HS-27A (cell line): Measurements from ENCODE around the gene ZNF184.

ENCODE experiments used
- DNase-seq: peaks from one replicate; pipeline ENCODE4 v3.0.0-alpha.2; 2012; ENCODE audit warnings: low read depth, missing footprints

Gene ZNF184

DNA sequence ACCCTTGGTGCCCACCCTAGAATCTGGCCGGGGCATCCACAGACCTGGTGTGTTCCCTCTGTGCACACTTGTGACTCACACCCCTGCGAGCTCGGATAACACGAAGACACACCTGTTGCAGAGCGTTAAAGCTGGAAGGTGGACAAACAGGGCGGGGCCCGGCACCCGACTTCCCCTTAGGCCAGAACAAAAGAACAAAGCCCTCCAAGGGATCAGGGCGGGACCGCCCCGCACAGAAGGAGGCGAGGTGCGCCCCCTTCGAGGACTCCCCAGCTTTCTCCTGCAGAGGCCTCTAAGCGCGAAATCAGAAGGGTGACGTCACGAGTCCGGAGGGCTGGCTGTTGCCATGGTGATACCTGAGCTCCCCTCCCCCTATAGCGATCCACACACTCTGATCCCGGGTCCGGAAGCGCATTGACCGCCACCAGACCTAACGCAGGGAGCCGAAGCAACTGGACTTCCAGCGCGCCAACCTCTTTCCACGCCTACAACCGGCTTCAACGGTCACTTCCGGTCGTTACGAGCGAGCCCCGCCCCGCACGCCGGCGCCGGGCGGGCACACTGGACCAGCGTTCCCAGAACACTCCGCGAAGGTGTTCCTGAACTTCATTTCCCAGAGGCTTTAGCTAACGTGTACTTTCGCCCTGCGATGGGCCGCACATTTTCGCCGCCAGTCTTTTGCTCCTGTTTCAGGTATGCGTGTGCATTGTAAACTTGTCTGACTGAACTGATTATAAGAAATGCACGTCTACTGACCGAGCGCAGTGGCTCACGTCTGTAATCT, at the start of gene ZNF184:
ZNF184 (minus strand) TSS at position 489 of the 784 bp plus-strand sequence. CDS start 811 bp downstream, outside the sequence.
- peak; percentile 96 for DNase-seq

GRCh38 chr6:27518881-27519795, 46.2 kb upstream of the ZNF184 start:
- DNase-seq = peak; percentile 94

DNA sequence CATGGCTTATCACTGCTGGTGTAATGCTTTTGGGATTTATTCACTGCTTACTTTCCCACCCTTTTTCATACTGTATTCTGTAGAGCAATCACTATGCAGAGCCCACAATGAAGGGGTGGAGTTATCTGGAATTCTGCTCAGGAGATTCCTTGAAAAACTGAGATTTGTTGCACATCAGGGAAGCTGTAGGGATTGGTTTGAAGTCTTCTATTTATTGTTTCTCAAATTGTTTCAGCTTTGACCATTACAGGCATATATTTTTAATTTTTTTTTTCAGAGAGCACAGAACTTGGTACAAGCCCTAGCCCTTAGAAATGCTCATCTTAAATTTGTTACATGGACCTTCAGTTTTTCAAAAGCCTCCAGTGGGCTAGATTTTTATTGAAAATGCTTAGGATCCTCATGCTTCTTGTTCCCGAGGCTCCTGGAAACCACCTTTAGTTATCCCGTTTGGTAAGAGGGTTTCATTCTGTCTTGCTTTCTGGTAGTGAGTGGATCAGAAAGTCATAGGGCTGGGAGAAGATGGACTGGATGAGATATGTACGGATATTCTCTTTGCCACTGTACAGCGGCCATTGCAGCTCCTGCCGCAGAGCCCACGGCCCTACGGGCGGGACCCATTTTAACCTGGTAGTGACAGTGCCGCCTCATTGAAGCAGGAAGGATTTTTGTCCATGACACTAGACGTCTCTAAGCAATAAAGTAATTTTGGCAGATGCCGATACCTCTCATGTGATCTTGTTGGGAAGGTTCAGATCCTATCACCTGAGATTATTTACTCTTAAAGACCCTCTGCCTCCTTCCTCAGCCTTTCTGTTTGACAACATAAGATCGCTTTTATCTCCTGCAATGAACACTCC, 45.3 kb upstream of the ZNF184 start:
- no peak for DNase-seq

GRCh38 chr6:27517238-27517637, 44.3 kb upstream of the ZNF184 start:
- DNase-seq = no peak

DNA sequence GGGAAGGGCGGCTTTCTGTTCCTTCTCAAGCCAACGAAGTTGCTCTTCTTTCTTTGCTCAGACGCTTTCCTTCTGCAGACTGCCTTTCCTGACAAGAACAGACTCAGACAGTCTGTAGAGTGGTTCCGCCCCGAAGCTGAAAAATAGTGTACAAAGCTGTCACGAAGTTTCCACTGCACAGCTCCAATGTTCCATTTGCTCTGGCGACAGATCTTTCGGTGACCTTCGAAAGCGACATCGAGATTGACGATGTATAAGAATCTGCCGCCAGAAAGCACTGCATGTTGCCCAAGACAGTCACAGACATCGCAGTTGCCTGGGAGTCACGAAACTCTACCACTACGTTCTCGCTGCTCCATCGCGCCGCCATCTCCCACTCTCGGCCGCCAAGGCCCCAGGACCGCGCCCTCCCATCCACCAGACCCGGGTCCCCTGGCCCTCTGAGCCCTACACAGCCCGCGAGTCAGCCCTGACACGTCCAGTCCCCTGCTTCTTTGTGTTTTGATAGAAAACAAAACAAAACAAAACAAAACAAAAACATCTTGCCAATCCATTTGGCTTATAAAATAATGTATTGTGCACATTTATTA, 42.1 kb upstream of the ZNF184 start:
- DNase-seq = no peak

GRCh38 chr6:27512525-27512924, 39.6 kb upstream of the ZNF184 start:
- no peak for DNase-seq

DNA sequence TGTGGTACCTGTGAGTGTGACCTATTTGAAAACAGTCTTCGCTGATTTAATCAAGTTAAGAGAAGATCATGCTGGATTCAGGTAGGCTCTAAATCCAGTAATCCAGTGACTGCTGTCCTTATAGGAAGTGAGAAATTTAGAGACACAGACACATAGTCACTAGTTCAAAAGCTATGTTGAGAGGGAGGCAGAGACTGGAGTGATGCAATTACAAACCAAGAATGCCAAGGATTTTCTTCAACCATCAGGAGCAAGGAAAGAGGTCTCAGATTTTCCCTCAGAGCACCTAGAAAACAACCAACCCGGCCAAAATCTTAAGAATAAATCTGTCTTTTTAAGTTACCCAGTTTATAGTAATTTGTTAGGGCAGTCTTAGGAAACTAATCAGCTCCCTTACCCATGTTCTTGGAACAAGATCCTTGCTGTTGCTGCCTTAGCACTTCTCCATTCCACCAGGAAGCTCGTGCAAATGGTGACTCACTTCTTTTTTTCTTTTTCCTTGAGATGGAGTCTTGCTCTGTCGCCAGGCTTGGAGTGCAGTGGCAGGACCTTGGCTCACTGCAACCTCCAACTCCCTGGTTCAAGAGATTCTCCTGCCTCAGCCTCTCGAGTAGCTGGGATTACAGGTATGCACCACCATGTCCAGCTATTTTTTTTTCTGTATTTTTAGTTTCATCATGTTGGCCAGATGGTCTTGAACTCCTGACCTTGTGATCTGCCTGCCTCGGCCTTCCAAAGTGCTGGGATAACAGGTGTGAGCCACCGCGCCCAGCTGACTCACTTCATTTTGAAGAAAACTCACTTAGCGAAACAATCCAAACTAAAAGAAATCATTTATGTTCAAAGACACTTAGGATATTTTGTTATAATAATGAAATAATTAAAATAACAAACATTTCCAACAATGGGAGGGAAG, 34.4 kb upstream of the ZNF184 start:
- no peak for DNase-seq

DNA sequence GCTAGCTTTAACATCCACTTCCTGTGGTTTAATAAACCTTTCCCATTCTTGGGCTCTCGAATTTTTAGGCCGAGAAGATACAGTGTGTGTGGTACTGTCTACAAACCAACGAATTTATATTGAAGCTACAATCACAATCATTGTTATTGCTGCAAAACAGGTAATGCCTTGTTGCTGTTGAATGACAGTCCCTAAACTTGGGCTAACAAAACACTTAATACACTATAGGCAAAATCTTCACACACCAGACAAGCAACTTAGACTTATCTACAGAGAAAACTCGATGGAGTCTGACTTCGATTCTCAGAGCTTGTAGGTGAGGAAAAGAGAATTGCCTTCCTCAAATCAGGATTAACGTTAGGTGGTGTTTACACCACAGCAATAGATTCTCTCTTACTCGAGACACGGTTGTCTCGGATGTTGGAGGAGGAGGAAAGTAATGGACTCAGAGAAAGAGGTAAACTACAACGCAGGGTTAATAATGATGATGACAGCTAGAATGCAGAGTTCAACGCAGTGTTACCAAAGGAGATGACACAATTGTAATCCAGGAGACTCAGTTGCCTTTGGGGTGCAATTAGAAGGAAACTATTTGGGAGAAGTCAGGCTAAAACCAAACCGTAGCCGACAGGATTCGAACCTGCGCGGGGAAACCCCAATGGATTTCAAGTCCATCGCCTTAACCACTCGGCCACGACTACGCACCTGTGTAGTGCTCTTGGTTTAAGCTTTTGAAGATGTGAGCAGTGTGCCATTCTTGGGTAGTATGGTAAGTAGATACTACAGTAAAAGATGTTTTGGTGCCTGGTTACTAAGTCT, 32.5 kb upstream of the ZNF184 start:
- DNase-seq = no peak

DNA sequence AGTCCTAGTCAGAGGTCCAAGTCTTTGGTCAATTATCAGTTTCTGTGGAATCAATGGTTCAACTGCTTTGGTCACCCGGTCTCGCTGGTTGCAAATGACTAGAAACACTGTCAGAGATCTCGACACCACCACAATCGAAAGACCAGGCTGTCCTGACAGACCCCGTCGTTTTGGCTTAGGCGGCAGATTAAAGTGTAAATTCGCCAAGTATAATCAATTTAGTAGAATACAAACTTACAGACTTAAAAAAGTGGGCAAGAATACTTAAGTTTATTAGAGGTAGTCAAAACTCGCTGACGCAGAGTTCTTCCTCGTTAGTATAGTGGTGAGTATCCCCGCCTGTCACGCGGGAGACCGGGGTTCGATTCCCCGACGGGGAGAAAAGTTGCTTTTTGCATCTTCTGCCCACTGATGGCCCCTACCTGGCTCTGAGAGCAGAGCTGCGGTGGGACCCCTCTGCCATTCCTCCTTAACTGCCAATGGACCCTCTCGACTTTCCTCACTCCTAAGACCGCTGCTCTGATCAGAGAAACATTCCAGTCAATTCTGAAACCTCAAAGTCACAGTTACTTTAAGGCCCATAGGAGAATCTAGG, 30.6 kb upstream of the ZNF184 start:
- peak; percentile 78 for DNase-seq

- DNase-seq = peak; percentile 64
Observed at GRCh38 chr6:27502508-27503435, 29.9 kb upstream of the ZNF184 start.

DNA sequence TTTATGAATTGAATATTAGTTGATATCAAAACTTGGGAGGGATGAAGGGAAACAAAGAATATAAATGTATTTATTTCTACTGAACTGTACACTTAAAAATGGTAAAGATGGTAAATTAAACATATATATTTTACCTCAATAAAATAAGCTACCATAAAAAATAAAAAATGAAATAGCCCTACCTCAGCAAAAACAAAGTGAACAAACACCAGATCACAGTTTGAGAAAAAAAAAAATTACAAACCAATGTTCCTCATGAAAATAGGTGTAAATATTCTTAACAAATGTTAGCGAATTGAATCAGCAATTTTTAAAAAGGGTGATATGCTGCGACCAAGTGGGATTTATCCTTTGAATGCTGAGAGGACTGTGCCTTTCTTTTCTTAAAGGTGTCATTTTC, 28.3 kb upstream of the ZNF184 start:
- DNase-seq = no peak

- no peak for DNase-seq
Observed at GRCh38 chr6:27500177-27500576, 27.3 kb upstream of the ZNF184 start.

GRCh38 chr6:27495386-27496135, 22.7 kb upstream of the ZNF184 start:
- peak; percentile 90 for DNase-seq

- DNase-seq = no peak
Observed at GRCh38 chr6:27494987-27495385, 22.1 kb upstream of the ZNF184 start.

DNA sequence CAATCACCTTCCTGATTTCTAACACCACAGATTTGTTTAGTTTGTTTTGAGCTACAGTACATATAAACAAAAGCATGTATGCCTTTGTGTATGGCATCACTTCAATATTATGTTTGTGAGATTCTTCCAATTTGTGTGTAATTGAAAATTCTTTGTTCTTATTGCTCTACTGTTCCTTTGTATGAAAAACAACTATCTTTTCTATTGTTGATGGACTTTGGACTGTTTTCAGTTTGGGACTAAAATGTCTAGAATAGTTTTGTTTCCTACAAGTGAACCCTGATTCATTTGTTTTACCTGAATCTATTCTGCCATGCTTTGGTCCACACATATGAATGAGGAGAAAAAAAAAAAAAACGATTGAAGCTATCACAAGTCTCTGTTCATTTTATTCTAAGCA, 21.2 kb upstream of the ZNF184 start:
- DNase-seq = no peak

DNA sequence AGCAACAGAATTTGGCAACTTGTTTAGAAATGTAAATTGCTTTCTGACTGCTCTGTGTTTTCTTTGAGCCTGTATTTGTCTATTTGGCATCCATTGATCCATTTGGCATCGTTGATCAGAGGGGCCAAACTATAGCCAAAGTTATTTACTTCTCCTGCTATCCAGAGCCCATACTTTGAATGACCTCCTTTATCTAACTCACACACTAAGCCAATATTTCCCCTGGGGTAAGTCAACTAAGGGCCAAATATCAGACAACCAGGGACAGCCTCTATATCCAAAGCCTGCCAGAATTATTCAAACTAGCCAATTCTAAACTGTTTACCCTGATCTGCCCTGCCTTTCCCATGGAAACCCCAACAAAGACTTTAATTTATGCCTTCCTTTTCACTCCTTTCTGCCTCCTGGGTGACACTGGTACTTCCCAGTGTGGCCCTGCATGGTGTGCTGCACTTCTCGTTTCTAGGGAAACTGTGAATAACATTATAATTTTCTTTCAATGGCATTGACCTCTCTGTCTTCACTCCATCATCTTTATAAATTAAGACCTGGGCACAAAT, 19.8 kb upstream of the ZNF184 start:
- no peak for DNase-seq
